NCI-H1105 treated with DMSO at 0.1 percent for 48 hours (cell line): Measurements from ENCODE around the gene HYKK.
"Not testable (repeated sequence)": the region's sequence is repeated elsewhere in the genome, so short reads cannot be mapped to it uniquely, and the experiment has no call there.

ENCODE experiments used
- DNase-seq: peaks from one replicate; lab custom pipeline; 2025; lab: John Stamatoyannopoulos, UW

Gene HYKK

DNA sequence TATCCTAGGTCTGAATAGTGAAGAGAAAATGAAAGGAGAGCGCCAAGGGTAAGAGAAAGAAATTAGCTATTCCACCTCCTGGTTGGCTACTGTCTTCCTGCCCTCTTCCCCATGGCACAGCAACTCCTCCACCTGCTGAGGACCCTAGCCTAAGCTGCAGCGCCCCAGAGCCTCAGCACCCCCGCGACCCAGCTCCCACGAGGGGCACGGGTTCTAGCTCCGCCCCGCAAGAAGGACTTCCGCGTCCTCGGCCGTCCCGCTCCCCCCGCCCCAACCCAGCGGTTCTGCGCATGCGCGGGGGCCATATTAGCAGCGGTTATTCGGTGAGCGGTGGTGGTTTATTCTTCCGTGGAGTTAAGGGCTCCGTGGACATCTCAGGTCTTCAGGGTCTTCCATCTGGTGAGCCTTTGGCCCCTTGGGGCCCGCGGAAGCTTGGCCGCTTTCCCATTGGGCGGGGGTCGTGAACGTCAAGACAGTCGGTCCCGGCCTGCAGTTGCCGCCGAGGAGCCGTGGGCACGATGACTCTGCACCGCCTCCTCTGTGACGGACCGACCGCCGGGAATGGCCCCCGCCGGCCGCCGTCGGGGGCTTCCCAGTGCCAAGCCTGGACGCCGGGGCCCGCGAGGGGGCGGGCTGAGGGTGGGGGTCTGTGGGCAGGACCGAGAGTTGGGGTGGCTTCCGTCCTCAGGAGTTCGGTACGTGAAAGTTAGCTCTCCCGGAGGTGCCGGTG is 32.9 kb downstream of the HYKK start, which contains the start of gene PSMA4:
TSS of gene PSMA4 (plus strand) at position 304 of the 730 bp plus-strand sequence. CDS start 1,484 bp downstream, outside the sequence.
- DNase-seq = peak; percentile 62

DNA sequence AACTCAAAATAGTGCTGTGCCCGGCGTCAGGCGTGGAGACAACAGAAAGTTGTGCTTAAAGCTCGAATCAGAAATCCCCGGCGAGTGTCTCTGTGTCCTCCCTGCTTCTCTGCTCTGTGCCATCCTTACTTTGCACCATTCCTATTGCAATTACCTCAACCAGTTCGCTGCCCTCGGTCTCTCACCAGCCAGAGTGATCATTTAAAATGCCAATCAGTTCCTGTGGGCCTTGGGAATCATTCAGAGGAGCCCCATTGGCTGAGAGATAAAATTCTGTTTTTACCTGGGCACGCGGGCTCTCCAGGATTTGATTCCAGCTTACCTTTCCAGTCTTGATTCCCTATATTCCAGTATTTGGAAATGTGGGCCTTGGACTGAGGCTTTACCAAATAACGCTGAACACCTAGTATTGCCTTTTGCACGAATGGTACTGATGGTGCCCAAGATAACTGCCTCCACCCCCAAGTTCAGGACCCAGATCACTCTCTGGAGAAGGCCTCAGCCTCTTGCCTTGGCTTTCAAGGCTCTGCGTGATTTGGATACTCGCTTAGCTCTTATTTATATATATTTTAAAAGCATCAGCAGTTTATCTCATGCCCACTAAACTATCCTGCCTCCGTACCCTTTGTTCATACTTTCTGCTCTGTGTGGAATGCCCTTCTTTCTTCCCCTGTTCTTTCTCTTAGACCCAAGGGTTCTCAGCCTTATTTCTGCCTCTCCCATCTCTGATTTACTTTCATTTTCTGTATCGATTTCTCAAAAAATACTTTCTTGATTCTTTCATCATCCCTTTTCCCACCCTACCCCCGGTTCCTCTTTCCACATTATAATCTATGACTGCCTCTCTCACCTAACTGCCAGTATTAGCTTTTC is 33.7 kb downstream of the HYKK start:
- DNase-seq = no peak

DNA sequence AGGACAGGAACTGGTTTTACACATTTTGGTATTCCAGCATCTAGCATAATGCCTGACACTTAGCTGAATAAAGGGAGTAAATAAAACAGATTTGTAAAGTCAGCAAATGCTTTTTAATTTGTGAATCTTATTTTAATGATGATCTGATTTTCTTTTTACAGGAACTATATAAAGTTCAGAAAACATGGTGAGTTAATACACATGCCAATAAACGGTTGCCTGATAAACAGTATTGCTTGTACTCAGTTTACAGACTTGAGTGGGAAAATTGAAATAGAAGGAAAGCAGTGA is 34.3 kb downstream of the HYKK start:
- no peak for DNase-seq

DNA sequence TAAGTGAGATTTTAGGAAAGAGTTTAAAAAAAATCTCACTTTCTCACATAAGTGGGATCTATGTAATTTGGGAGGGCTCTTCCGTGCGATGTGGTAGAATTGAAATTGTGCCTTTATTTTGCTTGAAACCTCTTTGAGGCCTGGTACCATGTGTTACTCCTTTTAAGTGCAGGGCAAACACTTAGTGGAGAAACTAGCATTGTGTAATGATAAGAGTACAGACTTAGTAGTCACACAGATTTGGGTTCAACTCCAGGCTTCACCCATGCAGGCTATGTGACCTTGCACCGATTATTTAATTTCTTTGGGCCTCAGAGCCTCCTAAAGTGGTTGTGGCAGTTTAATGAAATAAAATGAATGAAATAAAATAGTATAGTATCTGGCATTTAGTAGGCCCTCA is 35.3 kb downstream of the HYKK start:
- no peak for DNase-seq

DNA sequence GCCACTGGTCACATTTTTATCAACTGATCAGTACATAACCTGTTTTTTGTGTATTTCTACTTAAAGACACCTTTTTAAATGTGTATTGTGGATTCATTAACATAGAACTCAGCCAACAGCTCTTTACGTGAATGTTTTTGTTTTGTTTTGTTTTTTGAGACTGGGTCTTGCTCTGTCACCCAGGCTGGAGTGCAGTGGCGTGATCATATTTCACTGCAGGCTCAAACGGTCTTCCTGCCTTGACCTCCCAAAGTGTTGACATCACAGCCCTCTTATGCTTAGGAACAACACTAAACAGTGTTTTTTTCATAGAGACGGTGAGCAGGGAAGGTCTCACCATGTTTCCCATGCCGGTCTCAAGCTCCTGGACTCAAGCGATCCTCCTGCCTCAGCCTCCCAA is 42.8 kb downstream of the HYKK start:
- no peak for DNase-seq

DNA sequence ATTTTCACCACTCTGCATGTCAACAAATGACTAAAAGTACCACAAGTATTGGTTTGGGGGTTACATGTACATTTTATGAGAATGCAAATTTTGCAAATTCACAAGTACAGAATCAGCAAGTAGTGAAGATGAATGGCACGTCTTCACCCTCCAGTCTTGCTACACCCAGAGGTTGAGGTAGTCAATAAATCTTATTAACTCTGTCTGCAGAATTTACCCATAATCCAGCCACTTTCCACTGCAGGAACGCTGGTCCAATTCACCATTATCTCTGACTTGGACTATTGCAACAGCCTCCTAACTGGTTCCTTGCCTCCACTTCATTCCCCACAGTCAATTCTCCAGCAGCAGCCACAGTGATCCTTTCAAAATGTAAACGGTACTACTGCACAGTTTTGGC is 43.4 kb downstream of the HYKK start:
- DNase-seq = no peak

DNA sequence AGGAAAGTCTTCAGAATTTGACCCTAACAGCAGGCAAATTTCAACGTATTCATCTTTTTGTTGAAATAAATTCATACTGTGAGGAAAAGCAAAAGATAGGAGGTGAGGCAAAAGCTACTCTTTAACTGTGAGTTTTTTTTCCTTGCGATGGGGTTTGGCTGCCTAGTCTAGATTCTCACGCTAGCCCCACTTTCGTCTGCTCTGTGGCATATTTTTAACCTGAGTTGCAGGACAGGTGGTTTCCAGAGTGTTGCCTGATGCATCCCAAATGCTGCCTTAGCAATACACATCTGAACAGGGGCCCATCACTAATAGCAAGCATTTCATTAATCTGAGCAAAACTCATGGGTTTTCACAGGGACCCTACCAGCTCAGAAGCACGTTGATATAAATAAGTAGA is 44.5 kb downstream of the HYKK start:
- no peak for DNase-seq

DNA sequence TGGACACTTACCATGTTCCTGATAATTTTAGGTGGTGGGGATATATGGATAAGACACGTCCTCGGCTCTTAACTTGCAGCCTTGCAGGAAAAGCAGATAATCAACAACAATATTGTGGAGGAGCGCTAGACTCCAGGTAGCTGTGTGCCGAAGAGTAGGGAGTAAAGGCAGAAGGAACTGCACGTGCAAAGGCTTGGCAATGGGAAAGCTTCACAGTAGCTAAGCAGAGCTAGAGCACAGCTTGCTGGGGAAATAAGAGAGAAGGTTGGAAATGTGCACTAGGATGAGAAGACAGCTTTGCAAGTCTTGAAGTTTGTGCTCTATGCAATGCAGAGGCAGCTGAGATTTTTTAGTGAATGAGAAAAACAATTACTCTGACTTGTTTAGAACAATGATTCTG is 45.2 kb downstream of the HYKK start:
- no peak for DNase-seq

DNA sequence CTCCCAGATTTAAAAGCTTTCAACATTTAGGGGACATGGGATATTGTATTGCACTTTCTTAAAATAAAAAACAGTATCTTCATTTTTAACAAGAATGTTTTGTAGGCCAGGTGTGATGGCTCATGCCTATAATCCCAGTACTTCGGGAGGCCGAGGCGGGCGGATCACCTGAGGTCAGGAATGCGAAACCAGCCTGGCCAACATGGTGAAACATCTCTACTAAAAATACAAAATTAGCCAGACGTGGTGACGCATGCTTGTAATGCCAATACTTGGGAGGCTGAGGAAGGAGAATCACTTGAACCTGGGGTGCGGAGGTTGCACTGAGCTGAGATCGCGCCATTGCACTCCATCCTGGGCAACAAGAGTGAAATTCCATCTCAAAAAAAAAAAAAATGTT is 52.8 kb downstream of the HYKK start:
- DNase-seq = not testable (repeated sequence)

DNA sequence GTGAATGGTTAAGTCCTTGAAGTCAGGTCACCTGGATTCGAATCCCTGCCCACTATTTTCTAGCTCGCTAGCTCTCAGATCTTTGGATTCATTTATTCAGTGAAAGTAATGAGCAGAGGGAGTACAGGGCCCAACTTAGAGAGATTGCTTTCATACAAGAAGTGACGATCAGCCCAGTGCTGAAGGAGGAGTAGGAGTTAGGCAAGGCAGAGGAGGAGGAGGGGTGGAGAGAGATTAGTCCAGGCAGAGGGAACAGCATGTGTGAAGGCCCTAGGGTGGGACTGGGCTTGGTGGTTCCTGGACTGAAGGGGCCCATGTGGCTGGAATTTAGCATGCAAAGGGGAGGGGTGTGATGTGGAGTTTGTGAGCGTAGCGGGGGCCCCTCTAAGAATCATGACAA is 54.1 kb downstream of the HYKK start:
- DNase-seq = no peak

DNA sequence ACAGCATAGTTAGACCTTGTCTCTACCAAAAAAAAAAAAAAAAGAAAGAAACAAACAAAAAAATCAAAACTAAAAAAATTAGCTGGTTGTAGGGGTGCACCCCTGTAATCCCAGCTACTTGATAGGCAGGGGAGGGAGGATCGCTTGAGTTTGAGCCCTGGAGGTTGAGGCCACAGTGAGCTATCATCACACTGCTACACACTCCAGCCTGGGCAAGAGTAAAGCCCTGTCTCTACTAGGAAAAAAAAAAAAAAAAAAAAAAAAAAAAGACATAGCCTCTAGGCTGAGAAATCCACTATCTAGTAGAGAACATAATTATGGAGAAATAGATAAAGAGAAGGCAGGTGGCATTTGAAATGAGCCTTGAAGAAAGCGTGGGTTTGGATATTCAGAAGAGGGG is 55.7 kb downstream of the HYKK start:
- DNase-seq = no peak

DNA sequence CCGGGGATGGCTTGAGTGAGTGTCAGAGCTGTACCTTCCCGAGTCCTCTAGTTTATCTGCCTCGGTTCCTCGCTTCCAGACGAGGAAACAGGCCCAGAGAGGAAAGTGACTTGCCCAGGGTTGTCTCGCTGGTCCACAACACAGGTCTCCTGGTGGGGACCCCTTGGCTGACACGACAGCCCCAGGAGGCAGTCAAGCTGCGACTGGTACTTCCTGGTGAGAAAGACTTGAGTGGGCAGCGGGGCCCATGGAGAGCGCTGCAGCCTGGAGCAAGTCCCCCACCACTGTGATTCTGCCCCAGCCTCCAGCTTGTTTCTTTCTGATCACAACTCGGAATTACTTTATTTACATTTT is 57.3 kb downstream of the HYKK start:
- DNase-seq = no peak

DNA sequence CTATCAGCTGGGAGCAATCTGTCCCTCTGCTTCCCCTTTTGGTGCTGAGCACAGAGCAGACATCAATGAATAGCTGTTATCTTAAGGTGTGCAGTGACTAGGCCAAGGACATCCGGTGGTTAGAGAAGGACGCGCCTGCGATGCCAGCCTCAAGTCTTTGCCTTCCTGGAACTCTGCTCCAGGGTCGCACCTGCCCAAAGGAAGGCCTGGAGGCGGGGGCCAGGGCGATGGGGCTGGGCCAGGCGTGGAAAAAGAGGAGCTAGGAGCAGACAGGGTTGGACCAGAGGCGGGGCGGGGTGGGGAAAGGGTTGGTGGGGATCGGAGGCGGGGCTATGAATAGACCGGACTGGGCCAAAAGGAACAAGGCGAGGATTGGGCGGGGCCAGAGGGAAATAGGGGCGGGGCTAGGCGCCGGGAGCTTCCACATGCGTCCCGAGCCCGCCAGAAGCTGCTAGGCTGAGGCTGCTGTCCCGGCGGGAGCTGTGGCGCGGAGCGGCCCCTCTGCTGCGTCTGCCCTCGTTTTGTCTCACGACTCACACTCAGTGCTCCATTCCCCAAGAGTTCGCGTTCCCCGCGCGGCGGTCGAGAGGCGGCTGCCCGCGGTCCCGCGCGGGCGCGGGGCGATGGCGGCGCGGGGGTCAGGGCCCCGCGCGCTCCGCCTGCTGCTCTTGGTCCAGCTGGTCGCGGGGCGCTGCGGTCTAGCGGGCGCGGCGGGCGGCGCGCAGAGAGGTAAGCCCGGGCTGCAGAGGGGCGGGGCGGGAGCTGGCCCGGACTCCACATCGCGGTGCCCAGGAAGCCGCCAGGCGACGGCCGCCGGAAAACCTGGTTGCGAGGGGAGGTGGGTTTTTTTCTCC is 57.9 kb downstream of the HYKK start, which contains the start of gene CHRNA5:
TSS of gene CHRNA5 (plus strand) at position 424 of the 854 bp plus-strand sequence. CDS start at position 624, 200 bp downstream.
- DNase-seq = peak; percentile 67

DNA sequence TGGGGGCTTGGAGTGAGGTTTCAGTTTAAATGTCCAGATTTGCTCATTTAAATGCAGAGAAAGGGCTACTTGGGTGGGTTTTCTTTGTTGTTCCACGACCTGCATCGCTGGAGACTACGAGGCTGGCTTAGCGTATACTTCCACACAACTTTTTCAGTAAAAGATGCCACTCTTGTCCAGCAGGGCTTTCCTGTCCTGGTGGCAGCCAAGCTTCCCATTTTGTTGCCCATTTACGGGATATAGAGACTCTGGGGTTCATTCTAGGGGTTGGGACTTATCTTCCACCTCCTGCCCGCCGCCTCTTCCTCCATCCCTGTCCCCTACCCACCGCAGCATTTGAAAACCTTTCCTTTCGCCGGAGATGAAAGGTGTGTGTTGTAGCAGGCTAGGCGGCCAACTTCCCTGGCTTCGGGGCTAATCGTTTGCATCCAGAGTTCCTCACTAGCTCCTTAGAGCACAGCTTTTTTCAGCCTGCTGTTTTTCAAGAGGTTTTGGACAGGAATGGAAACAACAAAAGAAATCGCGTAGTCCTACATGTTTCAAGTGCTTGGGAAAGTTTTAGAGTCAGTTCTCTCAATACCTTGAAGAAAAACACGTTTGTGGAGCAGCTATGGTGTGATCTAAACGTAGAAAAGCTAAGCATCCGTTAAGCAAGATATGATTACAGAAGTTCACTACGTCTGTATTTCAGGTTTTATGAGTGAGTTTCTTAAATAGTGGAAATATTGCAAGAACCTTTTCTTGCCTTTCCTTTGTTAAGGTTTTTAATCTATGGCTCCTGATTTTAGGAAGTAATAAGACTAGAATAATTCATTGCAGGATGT is 58.8 kb downstream of the HYKK start:
- DNase-seq = peak; percentile 20

DNA sequence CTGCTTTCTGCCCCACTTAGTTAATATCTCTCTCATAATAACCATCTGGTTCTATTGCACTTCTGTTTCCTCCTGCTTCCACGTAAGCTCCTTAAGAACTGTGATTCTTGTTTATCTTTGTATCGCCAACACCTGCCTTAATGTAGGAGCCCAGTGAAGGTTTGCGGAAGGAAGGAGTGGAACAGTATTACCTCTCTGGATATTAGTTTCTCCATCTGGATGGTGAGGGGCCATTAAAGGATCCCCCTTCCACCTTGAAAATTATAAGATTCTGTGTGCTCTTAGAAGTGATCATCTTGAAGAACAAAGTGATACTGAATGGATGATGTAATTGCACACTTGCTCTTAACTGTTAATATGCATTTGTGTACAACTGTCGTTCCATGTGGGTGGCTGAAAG is 60.2 kb downstream of the HYKK start:
- DNase-seq = no peak

DNA sequence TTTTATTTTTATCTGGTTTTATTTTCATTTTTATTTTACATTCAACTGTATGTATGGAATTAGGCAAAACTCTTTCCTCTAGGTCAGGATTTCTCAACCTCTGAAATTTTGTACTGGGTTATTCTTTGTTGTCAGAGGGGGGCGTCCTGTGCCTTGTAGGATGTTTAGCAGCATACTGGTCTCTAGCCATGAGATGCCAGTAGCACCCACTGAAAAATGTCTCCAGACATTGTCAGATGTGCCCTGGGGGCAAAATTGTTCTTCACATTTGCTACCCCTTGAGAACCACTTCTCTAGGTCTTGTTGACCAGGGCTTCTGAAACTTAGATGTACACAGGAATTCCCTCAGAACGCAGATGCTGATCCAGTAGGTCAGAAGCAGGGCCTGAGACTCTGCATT is 63.3 kb downstream of the HYKK start:
- no peak for DNase-seq

DNA sequence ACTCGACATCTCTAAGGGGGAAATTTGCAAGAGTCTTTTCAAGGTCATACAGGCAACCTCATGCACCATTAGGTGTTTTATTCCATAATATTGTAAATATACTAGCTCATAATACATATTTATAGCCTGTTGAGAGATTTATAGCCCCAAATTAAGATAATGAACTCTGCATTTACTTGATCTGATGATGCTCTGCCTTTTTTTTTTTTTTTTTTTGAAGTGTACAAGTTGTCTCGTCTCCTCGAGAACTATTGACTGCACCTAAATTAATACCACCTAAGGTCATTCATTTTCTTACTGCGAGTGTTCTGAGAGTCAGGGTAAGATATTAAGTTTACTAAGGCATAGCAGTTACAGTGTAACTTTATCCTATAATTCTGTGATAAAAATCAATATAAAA is 64.0 kb downstream of the HYKK start:
- no peak for DNase-seq

DNA sequence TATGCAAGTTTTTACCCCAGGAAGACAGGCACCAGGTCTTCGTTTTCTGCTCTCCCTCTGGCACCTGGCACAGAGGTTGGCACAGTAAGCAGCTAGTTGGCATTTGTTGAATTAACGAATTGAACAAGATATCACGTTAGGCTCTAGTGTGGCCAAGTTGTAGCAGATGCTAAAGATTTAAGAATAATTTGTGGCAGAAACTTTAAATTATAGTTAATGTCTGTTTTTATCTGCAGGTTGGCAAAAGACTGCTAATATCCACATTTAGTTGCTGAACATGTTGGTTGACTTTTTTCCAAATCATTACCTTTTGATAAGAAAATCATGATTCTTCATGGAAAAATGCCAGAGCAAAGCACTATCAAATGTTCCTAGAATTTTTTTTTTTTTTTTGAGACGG is 66.0 kb downstream of the HYKK start:
- no peak for DNase-seq

DNA sequence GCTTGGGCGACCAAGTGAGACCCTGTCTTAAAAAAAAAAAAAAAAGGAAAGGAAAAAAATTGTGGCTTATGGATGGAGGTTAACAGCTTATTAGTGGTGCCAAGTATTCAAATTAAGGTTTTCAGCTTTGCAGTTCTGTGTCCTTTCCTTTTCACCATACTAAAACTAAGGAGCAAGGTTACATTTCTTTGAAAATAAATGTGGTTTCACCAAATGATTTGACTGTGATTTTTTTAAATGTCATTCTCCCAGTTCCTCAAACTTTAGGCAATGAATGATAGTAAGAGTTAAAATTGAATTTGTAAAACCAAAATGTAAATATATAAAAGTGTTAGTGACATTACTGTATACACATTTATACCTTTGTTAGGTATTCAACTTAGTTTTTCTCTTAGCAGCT is 67.6 kb downstream of the HYKK start:
- DNase-seq = no peak
